Measurements from ENCODE around the gene TMEM98.

Gene TMEM98

GRCh38 chr17:32955155-32955554 lies 27.2 kb downstream of the TMEM98 start:
- TF ChIP-seq ZFP3 (CRISPR knock-in tag; IDR thresholded peaks at IDR 0.05) = no peak
- no peak for TF ChIP-seq BACH2 (CRISPR knock-in tag; IDR thresholded peaks at IDR 0.05; ENCODE audit: borderline replicate concordance)
- TF ChIP-seq ZFP30 (CRISPR knock-in tag; IDR thresholded peaks at IDR 0.05) = no peak
- TF ChIP-seq PPARA (CRISPR knock-in tag; IDR thresholded peaks at IDR 0.05; ENCODE audit: borderline replicate concordance) = no peak
- TF ChIP-seq ZC3H10 (CRISPR knock-in tag; IDR thresholded peaks at IDR 0.05) = no peak
- TF ChIP-seq TOX (CRISPR knock-in tag; IDR thresholded peaks at IDR 0.05; ENCODE audit: borderline replicate concordance) = no peak
- no peak for TF ChIP-seq ZNF8 (CRISPR knock-in tag; IDR thresholded peaks at IDR 0.05)
- no peak for TF ChIP-seq GLIS3 (CRISPR knock-in tag; IDR thresholded peaks at IDR 0.05)
- TF ChIP-seq ZNF70 (CRISPR knock-in tag; IDR thresholded peaks at IDR 0.05) = no peak
- no peak for TF ChIP-seq SNAI2 (CRISPR knock-in tag; IDR thresholded peaks at IDR 0.05)
- TF ChIP-seq TSHZ2 (CRISPR knock-in tag; IDR thresholded peaks at IDR 0.05) = no peak
- TF ChIP-seq RARB (CRISPR knock-in tag; IDR thresholded peaks at IDR 0.05) = no peak
- no peak for ATAC-seq

- TF ChIP-seq PPARA (CRISPR knock-in tag; IDR thresholded peaks at IDR 0.05; ENCODE audit: borderline replicate concordance) = no peak
- no peak for TF ChIP-seq POU6F1 (CRISPR knock-in tag; IDR thresholded peaks at IDR 0.05; ENCODE audit: borderline replicate concordance, low read depth)
- no peak for ATAC-seq
Observed at GRCh38 chr17:32956240-32956970, 28.5 kb downstream of the TMEM98 start.

- TF ChIP-seq TCF4 (CRISPR knock-in tag; IDR thresholded peaks at IDR 0.05; ENCODE audit: borderline replicate concordance) (peak; percentile 61; the same call in 1 of the 2 replicates), TOX (CRISPR knock-in tag; IDR thresholded peaks at IDR 0.05; ENCODE audit: borderline replicate concordance) (no peak), BACH2 (CRISPR knock-in tag; IDR thresholded peaks at IDR 0.05; ENCODE audit: borderline replicate concordance) (no peak), ZC3H10 (CRISPR knock-in tag; IDR thresholded peaks at IDR 0.05) (no peak), SNAI2 (CRISPR knock-in tag; IDR thresholded peaks at IDR 0.05) (no peak)
- ATAC-seq = peak; percentile 84
Observed at GRCh38 chr17:32958418-32958817, 30.5 kb downstream of the TMEM98 start.

GRCh38 chr17:32960815-32961214 lies 32.9 kb downstream of the TMEM98 start:
- ATAC-seq = no peak
- no peak for TF ChIP-seq ZNF565 (CRISPR knock-in tag; conservative IDR thresholded peaks at IDR 0.05; ENCODE audit: low read depth)
- no peak for TF ChIP-seq RARB (CRISPR knock-in tag; IDR thresholded peaks at IDR 0.05)
- no peak for TF ChIP-seq SNAI2 (CRISPR knock-in tag; IDR thresholded peaks at IDR 0.05)
- no peak for TF ChIP-seq GLIS3 (CRISPR knock-in tag; IDR thresholded peaks at IDR 0.05)
- TF ChIP-seq PPARA (CRISPR knock-in tag; IDR thresholded peaks at IDR 0.05; ENCODE audit: borderline replicate concordance) = no peak
- TF ChIP-seq CSDC2 (CRISPR knock-in tag; IDR thresholded peaks at IDR 0.05) = no peak
- no peak for TF ChIP-seq ZC3H10 (CRISPR knock-in tag; IDR thresholded peaks at IDR 0.05)
- TF ChIP-seq PATZ1 (CRISPR knock-in tag; IDR thresholded peaks at IDR 0.05; ENCODE audit: borderline replicate concordance) = no peak
- TF ChIP-seq ARNTL (CRISPR knock-in tag; IDR thresholded peaks at IDR 0.05; ENCODE audit: borderline replicate concordance, low read depth) = no peak
- TF ChIP-seq POU6F1 (CRISPR knock-in tag; IDR thresholded peaks at IDR 0.05; ENCODE audit: borderline replicate concordance, low read depth) = no peak
- no peak for TF ChIP-seq TCF4 (CRISPR knock-in tag; IDR thresholded peaks at IDR 0.05; ENCODE audit: borderline replicate concordance)
- TF ChIP-seq ZNF70 (CRISPR knock-in tag; IDR thresholded peaks at IDR 0.05) = no peak
- TF ChIP-seq CSRNP3 (CRISPR knock-in tag; IDR thresholded peaks at IDR 0.05) = no peak
- no peak for TF ChIP-seq ZFP30 (CRISPR knock-in tag; IDR thresholded peaks at IDR 0.05)
- TF ChIP-seq ISL1 (CRISPR knock-in tag; IDR thresholded peaks at IDR 0.05) = no peak
- TF ChIP-seq TOX (CRISPR knock-in tag; IDR thresholded peaks at IDR 0.05; ENCODE audit: borderline replicate concordance) = no peak
- no peak for TF ChIP-seq ZFP3 (CRISPR knock-in tag; IDR thresholded peaks at IDR 0.05)

Data from SK-N-SH treated with all-trans-retinoic acid at 6 μM for 48 hours (cell line).